ENCODE results near the gene RNU5B-1. TPM values are rescaled to one million over a fixed set of nuclear protein-coding genes. Genes with fewer than 3 reads are reported as not detected.
A peak's percentile ranks its signal among the peaks of the same experiment; 100 is the strongest.
"Not testable (repeated sequence)": the region's sequence is repeated elsewhere in the genome, so short reads cannot be mapped to it uniquely, and the experiment has no call there.

Gene RNU5B-1
- total RNA-seq, result not detected

DNA sequence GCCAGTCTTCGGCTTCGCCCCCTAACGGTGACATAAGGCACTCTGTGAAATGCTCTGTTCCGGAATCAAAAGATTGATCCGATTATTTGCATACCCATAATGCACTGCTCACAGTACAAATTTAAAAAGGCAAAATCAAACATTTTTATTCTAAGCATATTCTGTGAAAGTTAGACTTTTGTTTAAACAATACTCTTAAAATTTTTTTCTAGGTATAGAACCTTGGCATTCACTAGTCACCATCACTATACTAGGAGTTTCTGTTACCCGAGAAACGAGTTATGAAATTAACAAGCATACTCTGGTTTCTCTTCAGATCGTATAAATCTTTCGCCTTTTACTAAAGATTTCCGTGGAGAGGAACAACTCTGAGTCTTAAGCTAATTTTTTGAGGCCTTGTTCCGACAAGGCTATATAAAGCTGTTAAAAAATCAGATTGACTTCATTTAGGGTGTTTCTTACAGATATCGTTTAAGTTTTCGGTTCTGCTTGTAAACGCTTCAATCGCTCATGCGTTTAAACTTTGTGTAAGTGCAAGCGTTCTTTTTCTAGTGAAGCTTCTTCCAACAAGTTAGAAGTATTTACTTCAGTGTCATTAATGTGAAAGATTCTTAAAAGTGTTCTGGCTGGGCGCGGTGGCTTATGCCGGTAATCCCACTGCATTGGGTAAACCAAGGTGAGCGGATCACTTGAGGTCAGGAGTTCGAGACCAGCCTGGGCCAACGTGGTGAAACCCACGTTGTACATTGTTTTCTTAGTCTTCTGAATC lies at the start of gene RNU5B-1:
RNU5B-1 (plus strand) TSS at position 297 of the 769 bp plus-strand sequence.
- Mint-ChIP-seq H3K4me3 (peak within 1 kb of the TSS; percentile 88 to 100), H3K36me3 (ENCODE audit: insufficient read depth in 2 of 2) (no peaks in the 10 kb centered on the region), H3K27me3 (ENCODE audit: low read depth) (no peaks in the 10 kb centered on the region), H3K27ac (peak within 1 kb of the TSS; percentile 100), H3K4me1 (ENCODE audit: low read depth) (peaks cover 25% of the 10 kb centered on the region), H3K9me3 (no peaks in the 10 kb centered on the region)
- ATAC-seq (replicated peaks in 1 of 2) (peak; percentile 78 to 81), DNase-seq (peak; percentile 90 to 95)

DNA sequence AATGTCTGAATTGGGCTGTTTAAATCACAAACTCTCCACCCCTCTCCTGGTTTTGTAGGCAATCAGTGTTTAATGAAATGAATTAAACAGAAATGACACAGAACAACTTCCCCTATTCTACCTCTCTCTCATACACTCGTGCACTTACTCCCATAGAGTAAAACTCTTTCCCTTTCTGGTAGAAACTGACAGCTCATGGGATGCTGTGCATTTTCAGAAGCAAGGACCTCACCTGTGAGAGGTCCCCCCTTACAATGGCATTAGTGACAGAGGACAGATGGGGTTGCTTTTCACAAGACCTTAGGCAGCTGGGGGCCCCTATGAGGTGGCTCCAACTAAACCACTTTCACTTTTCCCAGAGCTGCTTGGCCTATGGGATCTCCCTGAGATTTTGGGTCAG lies 49.7 kb upstream of the RNU5B-1 start:
- H3K4me1 Mint-ChIP-seq (ENCODE audit: low read depth), result peaks cover 11% of the 10 kb centered on the region
- no peaks in the 10 kb centered on the region for H3K27me3 Mint-ChIP-seq (ENCODE audit: low read depth)
- no peaks in the 10 kb centered on the region for H3K9me3 Mint-ChIP-seq
- H3K27ac Mint-ChIP-seq, result peak overlapping the region; percentile 16
- H3K36me3 Mint-ChIP-seq (ENCODE audit: insufficient read depth in 2 of 2), result peaks cover 1 to 4% of the 10 kb centered on the region in 2 donors
- H3K4me3 Mint-ChIP-seq, result no peak overlapping the region
- no peak for ATAC-seq (replicated peaks in 1 of 2)
- no peak for DNase-seq

DNA sequence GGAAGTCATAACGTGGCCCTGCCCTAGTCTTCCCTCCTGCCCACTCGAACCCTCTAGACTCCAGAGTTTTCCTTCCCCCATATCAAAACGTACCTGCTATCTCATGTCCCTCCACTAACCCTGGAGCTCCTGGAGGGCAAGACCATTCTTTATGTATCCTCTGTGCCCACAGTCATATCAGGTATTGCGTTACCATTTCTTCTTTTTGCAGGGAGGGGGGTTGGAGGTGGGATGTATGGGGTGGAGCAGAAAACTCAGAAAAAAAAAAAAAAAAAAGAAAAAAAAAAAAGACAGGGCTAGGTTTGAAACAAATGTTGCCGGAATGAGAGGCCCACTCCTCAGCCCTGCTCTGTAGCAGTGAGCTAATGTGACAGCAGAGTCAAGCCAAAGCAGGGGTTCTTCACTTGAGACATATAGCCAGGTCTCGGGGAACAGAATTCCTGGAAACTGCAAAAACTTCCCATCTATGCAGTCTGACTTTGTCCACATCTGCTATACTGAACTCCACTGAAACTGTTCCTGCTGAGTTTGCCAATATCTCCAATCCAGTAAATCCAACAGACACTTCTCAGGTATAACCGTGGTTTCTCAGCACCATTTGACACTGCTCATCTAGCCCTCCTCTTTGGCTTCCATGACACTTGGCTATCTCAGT lies 48.9 kb upstream of the RNU5B-1 start:
- H3K36me3 Mint-ChIP-seq (ENCODE audit: insufficient read depth in 2 of 2), result peaks cover 3 to 5% of the 10 kb centered on the region in 2 donors
- no peaks in the 10 kb centered on the region for H3K9me3 Mint-ChIP-seq

DNA sequence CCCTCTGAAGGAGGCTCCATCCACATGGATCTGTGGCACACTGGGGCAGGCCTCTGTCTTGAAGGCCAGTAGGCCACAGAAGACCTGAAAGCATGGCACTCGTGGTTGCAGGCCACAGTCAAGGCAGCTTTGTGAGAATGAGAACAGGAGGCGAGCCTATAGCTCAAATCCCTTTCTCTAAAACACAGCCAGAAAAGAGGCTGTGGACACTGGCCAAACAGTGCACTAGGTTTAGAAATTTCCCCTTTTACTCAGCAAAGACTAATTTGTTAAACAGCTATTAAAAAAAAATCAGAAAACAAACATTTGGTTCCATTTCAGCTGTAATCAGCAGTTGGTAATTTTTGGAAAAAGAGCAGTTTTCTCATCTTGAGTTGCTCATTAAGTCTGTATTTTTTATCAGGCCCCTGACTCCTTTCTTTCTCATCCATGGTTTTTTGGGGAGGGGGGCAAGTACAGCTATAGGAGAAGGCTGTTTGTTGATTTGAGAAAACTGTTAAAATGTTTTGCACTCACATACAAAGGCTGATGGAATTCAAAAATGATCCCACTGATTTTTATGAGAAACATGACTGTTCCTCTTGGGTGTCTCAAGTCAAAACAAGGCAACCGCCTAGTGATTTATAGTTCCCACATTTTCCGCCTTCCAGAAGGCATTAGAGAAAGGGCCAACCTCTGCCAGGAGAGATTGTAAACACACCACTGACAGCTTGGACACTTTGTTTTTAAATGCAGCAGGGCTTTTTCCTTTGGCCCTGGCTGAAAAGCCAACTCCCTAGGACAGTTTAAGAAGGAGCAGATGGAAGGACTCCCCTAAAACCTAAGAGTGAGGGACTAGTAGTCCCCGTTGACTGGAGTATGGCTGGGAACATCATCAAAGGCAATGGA lies 45.9 kb upstream of the RNU5B-1 start:
- H3K9me3 Mint-ChIP-seq, result no peaks in the 10 kb centered on the region
- H3K27me3 Mint-ChIP-seq (ENCODE audit: low read depth), result no peaks in the 10 kb centered on the region
- H3K36me3 Mint-ChIP-seq (ENCODE audit: insufficient read depth in 2 of 2), result peaks cover 3 to 5% of the 10 kb centered on the region in 2 donors
- H3K4me1 Mint-ChIP-seq (ENCODE audit: low read depth), result no peaks in the 10 kb centered on the region
- DNase-seq (no peak), ATAC-seq (replicated peaks in 1 of 2) (no peak)
- no peak overlapping the region for H3K4me3 Mint-ChIP-seq
- no peak overlapping the region for H3K27ac Mint-ChIP-seq

More for the DNA sequence above, 48.9 kb upstream of the RNU5B-1 start:
- H3K27ac Mint-ChIP-seq, result no peak overlapping the region
- peaks cover 3% of the 10 kb centered on the region for H3K4me1 Mint-ChIP-seq (ENCODE audit: low read depth)
- H3K4me3 Mint-ChIP-seq, result no peak overlapping the region
- DNase-seq (no peak), ATAC-seq (replicated peaks in 1 of 2) (no peak)
- no peaks in the 10 kb centered on the region for H3K27me3 Mint-ChIP-seq (ENCODE audit: low read depth)

DNA sequence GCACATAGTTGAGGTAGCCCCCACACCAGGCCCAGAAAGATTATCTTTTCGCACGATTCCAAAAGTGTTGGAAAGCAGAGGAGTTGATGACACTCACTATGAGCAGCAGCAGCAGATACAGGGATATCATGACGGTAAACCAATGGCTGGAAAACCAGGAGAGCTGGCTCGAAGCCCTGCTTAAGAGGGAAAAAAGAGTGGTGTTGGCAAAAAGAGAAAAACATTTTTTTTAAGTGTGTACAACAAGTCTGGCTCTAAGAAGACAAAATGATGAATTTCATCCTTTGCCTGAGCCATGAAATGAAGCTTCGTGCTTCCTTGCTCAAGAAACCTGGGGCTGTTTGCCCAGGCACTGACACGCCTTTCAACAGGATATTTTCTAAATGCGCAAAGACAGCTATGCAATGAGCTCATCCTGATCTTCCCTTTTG lies 45.1 kb upstream of the RNU5B-1 start:
- no peak for ATAC-seq (replicated peaks in 1 of 2)
- Mint-ChIP-seq H3K4me1 (ENCODE audit: low read depth) (no peaks in the 10 kb centered on the region), H3K27ac (no peak overlapping the region), H3K27me3 (ENCODE audit: low read depth) (no peaks in the 10 kb centered on the region), H3K4me3 (no peak overlapping the region), H3K9me3 (no peaks in the 10 kb centered on the region), H3K36me3 (ENCODE audit: insufficient read depth in 2 of 2) (peaks cover 3 to 5% of the 10 kb centered on the region in 2 donors)
- DNase-seq, result no peak

DNA sequence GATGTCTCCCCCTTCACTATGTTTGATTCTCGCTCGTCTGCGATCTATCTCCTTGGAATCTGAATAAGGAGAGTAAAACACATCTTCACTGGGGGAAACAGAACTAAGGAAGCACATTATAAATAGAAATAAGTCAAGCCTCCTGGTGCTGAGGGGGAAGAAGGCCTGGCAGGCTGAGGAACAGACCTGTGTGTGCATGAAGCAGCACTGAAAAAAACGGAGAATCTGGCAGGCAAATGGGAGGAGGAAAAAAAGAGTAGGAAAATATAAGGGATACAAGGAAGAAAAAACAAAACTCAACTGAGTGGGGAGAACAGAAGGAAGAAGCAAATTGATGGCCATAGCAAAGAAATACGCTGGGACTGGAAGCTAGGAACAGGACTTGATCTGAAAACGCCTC lies 43.5 kb upstream of the RNU5B-1 start:
- H3K4me3 Mint-ChIP-seq, result no peak overlapping the region
- H3K36me3 Mint-ChIP-seq (ENCODE audit: insufficient read depth in 2 of 2), result peaks cover 3 to 5% of the 10 kb centered on the region in 2 donors
- no peak overlapping the region for H3K27ac Mint-ChIP-seq
- H3K9me3 Mint-ChIP-seq, result no peaks in the 10 kb centered on the region
- DNase-seq (no peak), ATAC-seq (replicated peaks in 1 of 2) (no peak)
- no peaks in the 10 kb centered on the region for H3K4me1 Mint-ChIP-seq (ENCODE audit: low read depth)
- no peaks in the 10 kb centered on the region for H3K27me3 Mint-ChIP-seq (ENCODE audit: low read depth)

DNA sequence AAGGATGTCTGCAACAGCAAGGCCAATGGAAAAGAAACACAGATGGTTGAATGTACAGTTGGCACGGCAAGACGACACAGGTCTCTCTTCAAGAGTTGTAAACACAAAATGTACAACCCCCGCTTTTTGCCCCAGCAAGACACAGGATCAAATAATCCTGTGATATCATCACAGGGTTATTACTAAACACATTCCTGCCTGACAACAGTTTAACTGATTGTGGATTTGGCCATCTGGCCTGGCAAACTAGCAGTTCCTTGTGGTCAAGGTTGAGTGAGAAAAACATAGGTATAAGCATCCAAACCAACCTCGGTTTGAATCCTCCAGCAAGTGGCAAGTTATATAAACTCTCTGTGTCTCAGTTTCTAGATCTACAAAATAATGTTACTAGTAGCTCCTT lies 41.2 kb upstream of the RNU5B-1 start:
- H3K27ac Mint-ChIP-seq, result no peak overlapping the region
- H3K27me3 Mint-ChIP-seq (ENCODE audit: low read depth), result no peaks in the 10 kb centered on the region
- peaks cover 3 to 6% of the 10 kb centered on the region in 2 donors for H3K36me3 Mint-ChIP-seq (ENCODE audit: insufficient read depth in 2 of 2)
- no peaks in the 10 kb centered on the region for H3K4me1 Mint-ChIP-seq (ENCODE audit: low read depth)
- H3K4me3 Mint-ChIP-seq, result no peak overlapping the region
- no peak for DNase-seq
- no peak for ATAC-seq (replicated peaks in 1 of 2)
- no peaks in the 10 kb centered on the region for H3K9me3 Mint-ChIP-seq

DNA sequence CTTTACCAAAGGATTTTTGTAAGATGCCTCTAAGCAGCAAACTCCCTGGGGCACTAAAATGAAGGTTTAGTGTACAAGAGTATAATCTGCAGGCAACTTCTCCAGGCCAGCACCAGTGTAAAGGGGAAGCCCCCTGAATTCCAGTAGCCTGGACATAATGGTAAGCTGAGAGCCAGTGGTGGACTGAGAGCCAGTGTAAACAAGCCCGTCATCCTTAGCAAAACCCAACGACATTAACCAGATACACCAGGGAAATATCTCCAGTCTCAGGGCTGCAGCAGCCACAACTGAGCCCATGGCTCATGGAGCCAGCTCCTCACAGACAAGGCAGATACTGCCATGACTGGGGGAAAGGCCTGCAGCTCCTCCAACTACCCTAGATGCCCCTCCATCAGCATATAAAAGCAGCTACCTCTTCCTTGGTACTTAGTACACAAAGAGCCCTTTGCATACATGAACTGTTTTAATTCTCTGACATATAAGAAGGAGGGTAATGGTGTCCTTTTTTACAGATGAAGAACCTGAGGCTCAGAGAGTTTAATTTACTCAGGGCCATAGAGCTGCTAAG lies 39.5 kb upstream of the RNU5B-1 start:
- no peak overlapping the region for H3K27ac Mint-ChIP-seq
- no peaks in the 10 kb centered on the region for H3K4me1 Mint-ChIP-seq (ENCODE audit: low read depth)
- DNase-seq (no peak), ATAC-seq (replicated peaks in 1 of 2) (no peak)
- no peak overlapping the region for H3K4me3 Mint-ChIP-seq
- no peaks in the 10 kb centered on the region for H3K9me3 Mint-ChIP-seq
- H3K27me3 Mint-ChIP-seq (ENCODE audit: low read depth), result no peaks in the 10 kb centered on the region
- H3K36me3 Mint-ChIP-seq (ENCODE audit: insufficient read depth in 2 of 2), result peaks cover 1 to 2% of the 10 kb centered on the region in 2 donors

DNA sequence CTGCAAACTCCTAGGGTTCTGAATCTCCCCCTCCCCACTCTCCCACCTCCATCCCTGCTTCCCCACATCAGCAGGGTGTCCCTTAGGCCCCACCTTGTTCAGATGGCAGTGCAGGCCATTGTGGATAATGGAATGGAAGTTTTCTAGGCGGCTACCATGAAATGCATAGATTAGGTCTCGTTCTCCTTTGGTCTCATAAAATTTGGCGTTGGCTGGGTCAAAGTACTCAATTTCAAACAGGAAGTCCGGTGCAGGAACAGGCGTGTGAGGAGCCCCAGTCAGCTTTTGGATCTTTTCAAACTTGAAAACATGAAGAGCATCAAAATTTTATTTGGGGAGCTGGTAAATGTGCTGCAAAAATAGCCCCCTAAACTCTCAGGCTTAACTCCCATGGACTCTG lies 38.0 kb upstream of the RNU5B-1 start:
- ATAC-seq (replicated peaks in 1 of 2) (no peak), DNase-seq (no peak)
- Mint-ChIP-seq H3K27ac (no peak overlapping the region), H3K4me1 (ENCODE audit: low read depth) (no peaks in the 10 kb centered on the region), H3K27me3 (ENCODE audit: low read depth) (no peaks in the 10 kb centered on the region), H3K36me3 (ENCODE audit: insufficient read depth in 2 of 2) (peaks cover 0 to 1% of the 10 kb centered on the region in 2 donors), H3K9me3 (no peaks in the 10 kb centered on the region), H3K4me3 (no peak overlapping the region)

DNA sequence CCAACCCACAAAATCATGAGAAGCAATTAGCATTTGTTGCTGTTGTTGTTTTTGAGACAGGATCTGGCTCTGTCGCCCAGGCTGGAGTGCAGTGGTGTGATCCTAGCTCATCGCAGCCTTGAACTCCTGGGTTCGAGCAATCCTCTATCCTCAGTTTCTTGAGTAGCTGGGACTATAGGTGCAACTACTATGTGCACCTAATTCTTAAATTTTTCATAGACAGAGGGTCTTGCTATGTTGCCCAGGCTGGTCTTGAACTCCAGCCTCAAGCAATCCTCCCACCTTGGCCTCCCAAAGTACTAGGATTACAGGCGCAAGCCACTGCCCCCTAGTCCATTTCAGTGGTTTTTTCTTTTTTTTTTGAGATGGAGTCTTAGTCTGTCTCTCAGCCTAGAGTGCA lies 36.1 kb upstream of the RNU5B-1 start:
- no peak for ATAC-seq (replicated peaks in 1 of 2)
- Mint-ChIP-seq H3K9me3 (no peaks in the 10 kb centered on the region), H3K4me1 (ENCODE audit: low read depth) (no peaks in the 10 kb centered on the region), H3K4me3 (no peak overlapping the region), H3K36me3 (ENCODE audit: insufficient read depth in 2 of 2) (peaks cover 0 to 1% of the 10 kb centered on the region in 2 donors), H3K27me3 (ENCODE audit: low read depth) (no peaks in the 10 kb centered on the region), H3K27ac (no peak overlapping the region)
- DNase-seq, result no peak

DNA sequence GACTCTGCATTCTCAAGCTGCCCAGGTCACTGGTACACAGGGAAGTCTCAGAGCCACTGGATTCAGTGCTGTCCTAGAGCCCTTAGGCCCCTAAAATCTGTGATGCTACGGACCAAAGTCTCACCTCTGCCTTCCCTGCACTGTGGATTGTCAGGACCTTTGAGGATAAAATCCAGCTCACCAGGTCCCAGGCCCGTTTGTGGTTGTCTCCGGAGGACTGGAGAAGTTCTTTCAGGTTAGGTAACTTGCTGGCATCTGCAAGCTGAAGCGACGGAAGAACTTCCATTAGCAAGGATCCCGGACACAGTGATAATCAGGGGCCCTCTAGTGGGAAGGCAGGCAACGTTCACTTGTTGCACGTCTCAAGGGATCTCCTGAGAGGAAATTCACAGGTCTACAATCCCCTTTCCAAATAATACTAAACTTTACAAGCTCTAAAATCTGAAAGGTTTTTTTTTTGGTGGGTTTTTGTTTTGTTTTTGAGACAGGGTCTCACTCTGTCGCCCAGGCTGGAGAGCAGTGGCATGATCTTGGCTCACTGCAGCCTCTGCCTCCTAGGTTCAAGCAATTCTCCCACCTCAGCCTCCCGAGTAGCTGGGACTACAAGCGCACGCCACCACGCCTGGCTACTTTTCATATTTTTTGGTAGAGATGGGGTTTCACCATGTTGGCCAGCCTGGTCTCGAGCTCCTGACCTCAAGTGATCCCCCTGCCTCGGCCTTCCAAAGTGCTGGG lies 33.5 kb upstream of the RNU5B-1 start:
- not testable (repeated sequence) for H3K27ac Mint-ChIP-seq; ATAC-seq (replicated peaks in 1 of 2); H3K36me3 Mint-ChIP-seq (ENCODE audit: insufficient read depth in 2 of 2); DNase-seq; H3K4me3 Mint-ChIP-seq; H3K27me3 Mint-ChIP-seq (ENCODE audit: low read depth); H3K9me3 Mint-ChIP-seq
- peaks cover 17% of the 10 kb centered on the region for H3K4me1 Mint-ChIP-seq (ENCODE audit: low read depth)

DNA sequence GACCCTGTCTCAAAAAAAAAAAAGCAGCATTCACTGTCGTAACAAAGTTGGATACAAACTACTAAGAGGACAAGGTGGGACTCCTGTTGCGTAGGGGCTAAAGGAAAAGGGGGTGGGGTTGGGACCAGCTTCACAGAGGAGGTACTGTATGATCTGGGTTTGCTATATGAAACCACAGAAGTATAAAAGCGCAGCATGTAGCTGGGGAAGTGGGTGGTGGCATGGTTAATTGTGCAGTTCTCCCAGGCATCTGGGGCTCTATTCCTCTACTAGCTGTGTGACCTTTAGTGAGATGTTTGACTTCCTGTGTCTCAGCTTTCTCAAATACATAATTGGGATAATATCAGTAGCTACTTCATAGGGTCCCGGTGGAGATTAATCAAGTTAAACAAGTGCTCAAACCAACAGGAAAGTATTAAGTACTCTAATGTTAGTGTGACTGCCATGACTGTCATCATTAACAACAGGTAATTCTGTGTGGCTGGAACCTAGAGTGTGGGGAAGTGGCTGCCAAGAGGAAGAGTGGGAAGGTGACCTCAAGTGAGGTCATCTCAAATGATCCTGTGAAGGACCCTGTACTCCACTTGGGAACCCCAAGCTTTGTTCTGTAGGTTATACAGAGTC lies 29.3 kb upstream of the RNU5B-1 start:
- peak overlapping the region; percentile 33 for H3K27ac Mint-ChIP-seq
- H3K36me3 Mint-ChIP-seq (ENCODE audit: insufficient read depth in 2 of 2), result peaks cover 0 to 5% of the 10 kb centered on the region in 2 donors
- H3K4me3 Mint-ChIP-seq, result peak overlapping the region in 1 of 2 donors; percentile 2
- H3K4me1 Mint-ChIP-seq (ENCODE audit: low read depth), result peaks cover 42% of the 10 kb centered on the region
- ATAC-seq (replicated peaks in 1 of 2) (no peak), DNase-seq (no peak)
- no peaks in the 10 kb centered on the region for H3K27me3 Mint-ChIP-seq (ENCODE audit: low read depth)
- H3K9me3 Mint-ChIP-seq, result no peaks in the 10 kb centered on the region
